K562 (cell line): ENCODE data around the gene ZBTB16. TPM values are rescaled to one million over a fixed set of nuclear protein-coding genes. Genes with fewer than 3 reads are reported as not detected.

Experiments
- ATAC-seq: fragments of 200-7000 bp; cut with Tn5 transposase; 3 replicates; pipeline ENCODE4 v1.9.1; 2020; ENCODE audit warnings: moderate library complexity
- BruUV-seq: library from RNA; stranded (reverse); fragments of 400-500 nt; replicated peaks from 2 replicates; lab custom pipeline; 2021; lab: Mats Ljungman, UMichigan
- CTCF ChIA-PET: fragments of 300-600 bp; formaldehyde crosslinking; extraction: SDS; loops from one replicate; lab custom pipeline; 2021; ENCODE audit warnings: low intra/inter-chr PET ratio; lab: Yijun Ruan, JAX
- POLR2A ChIA-PET: fragments of 300-600, 350-650 bp; sonication (Branson Sonifier 250); formaldehyde crosslinking; extraction: SDS; loops from one replicate; lab custom pipeline; 2021; ENCODE audit warnings: antibody characterized with exemption, inconsistent platforms; lab: Yijun Ruan, JAX
- DNase-seq, 4 experiments: peaks; one replicate each; pipeline versions ENCODE4 v3.0.0 to v3.0.0-alpha.2; 2011 to 2018; ENCODE audit warnings: low spot score in 3 of 4, mixed read lengths in 3 of 4; ENCODE audit errors: extremely low read depth in 1 of 4
- FAIRE-seq: peaks from 2 replicates; lab custom pipeline; 2011; peaks lifted over from hg19 to GRCh38; lab: Jason Lieb, UNC
- H2AFZ ChIP-seq: 2 replicates; pipeline ENCODE4 v1.6.0; 2011; ENCODE audit warnings: low read depth, low read length, control low read depth, inconsistent platforms
- H3K27ac ChIP-seq: fragments of 200-600 bp; 3 replicates; pipeline ENCODE4 v1.8.0; 2011; ENCODE audit warnings: low read depth, mild to moderate bottlenecking, control low read depth, inconsistent platforms, low read length, moderate library complexity, mixed read lengths; ENCODE audit errors: extremely low read depth
- H3K27me3 ChIP-seq, 2 experiments: fragments of 300-600 bp in 1 of 2; 2 replicates in 1 of 2; 3 replicates in 1 of 2; pipeline versions ENCODE4 v1.6.0 to v1.8.0; 2011; ENCODE audit warnings: inconsistent platforms in 2 of 2, low read length in 2 of 2, mild to moderate bottlenecking in 1 of 2, mixed read lengths in 1 of 2, moderate library complexity in 1 of 2; ENCODE audit not compliant: control insufficient read depth in 2 of 2, insufficient read depth in 2 of 2
- H3K36me3 ChIP-seq: fragments of 300-600 bp; 3 replicates; pipeline ENCODE4 v1.8.0; 2011; ENCODE audit warnings: mild to moderate bottlenecking, low read length, inconsistent platforms; ENCODE audit not compliant: control insufficient read depth, insufficient read depth
- H3K4me1 ChIP-seq, 2 experiments: fragments of 200-600 bp in 1 of 2; replicated peaks in 1 of 2; 2 replicates in 1 of 2; 3 replicates in 1 of 2; pipeline versions ENCODE4 v1.5.1 to v1.8.0; 2011; ENCODE audit warnings: inconsistent platforms in 2 of 2, low read length in 2 of 2, mild to moderate bottlenecking in 1 of 2, mixed read lengths in 1 of 2, moderate library complexity in 1 of 2; ENCODE audit not compliant: control insufficient read depth in 2 of 2, insufficient read depth in 2 of 2
- H3K4me2 ChIP-seq: 2 replicates; pipeline ENCODE4 v1.6.1; 2011; ENCODE audit warnings: low read length, control low read depth, inconsistent platforms, mixed read lengths; ENCODE audit not compliant: insufficient read depth
- H3K4me3 ChIP-seq: fragments of 200-600 bp; sonication (generic), shearing (Covaris generic); 2 replicates; pipeline ENCODE4 v1.5.1; 2016; ENCODE audit warnings: control low read depth, inconsistent platforms
- H3K79me2 ChIP-seq: fragments of 200-600 bp; 3 replicates; pipeline ENCODE4 v1.8.0; 2011; ENCODE audit warnings: low read length, inconsistent platforms; ENCODE audit not compliant: control insufficient read depth, insufficient read depth
- H3K9ac ChIP-seq, 2 experiments: 2 replicates each; pipeline versions ENCODE4 v1.6.0 to v1.6.1; 2011; ENCODE audit warnings: low read depth in 2 of 2, low read length in 2 of 2, control low read depth in 1 of 2, inconsistent platforms in 1 of 2, mild to moderate bottlenecking in 1 of 2, mixed read lengths in 1 of 2; ENCODE audit not compliant: insufficient read depth in 1 of 2
- H3K9me1 ChIP-seq: one replicate; pipeline ENCODE4 v1.6.0; 2011; ENCODE audit warnings: inconsistent platforms, mild to moderate bottlenecking, low read length, moderate library complexity; ENCODE audit not compliant: control insufficient read depth, insufficient read depth
- H3K9me3 ChIP-seq: replicated peaks from 2 replicates; pipeline ENCODE4 v1.5.1; 2011; ENCODE audit warnings: low read depth, low read length, inconsistent platforms; ENCODE audit not compliant: control insufficient read depth, insufficient read depth
- H4K20me1 ChIP-seq: replicated peaks from 2 replicates; pipeline ENCODE4 v1.6.1; 2011; ENCODE audit warnings: low read length, inconsistent platforms, mixed read lengths; ENCODE audit not compliant: control insufficient read depth, insufficient read depth
- BCLAF1 ChIP-seq, 2 experiments: fragments of 450-650 bp in 1 of 2; IDR thresholded peaks; 2 replicates each; pipeline ENCODE4 v1.6.1; 2011 to 2017; ENCODE audit warnings: low read depth in 2 of 2, antibody characterized with exemption in 1 of 2, borderline replicate concordance in 1 of 2, low read length in 1 of 2, mild to moderate bottlenecking in 1 of 2, mixed read lengths in 1 of 2; ENCODE audit not compliant: control insufficient read depth in 1 of 2
- BRF2 ChIP-seq: IDR thresholded peaks from 3 replicates; pipeline ENCODE4 v1.6.1; 2011; ENCODE audit warnings: borderline replicate concordance, mild to moderate bottlenecking; ENCODE audit not compliant: insufficient read length, insufficient read depth
- EP300 ChIP-seq: IDR thresholded peaks from 2 replicates; pipeline ENCODE4 v1.6.1; 2012; ENCODE audit warnings: low read length, improper control_type of control experiment
- NONO ChIP-seq, 2 experiments: fragments of 200-400 bp in 1 of 2; fragments of 450-650 bp in 1 of 2; formaldehyde crosslinking in 1 of 2; IDR thresholded peaks; 2 replicates each; pipeline ENCODE4 v1.6.1; 2017; ENCODE audit warnings: low read depth in 2 of 2, mild to moderate bottlenecking in 2 of 2, moderate library complexity in 2 of 2, low read length in 1 of 2
- SMARCC2 ChIP-seq: fragments of 450-650 bp; IDR thresholded peaks from 2 replicates; pipeline ENCODE4 v1.6.1; 2017; ENCODE audit warnings: antibody characterized with exemption, moderate library complexity, mild to moderate bottlenecking, low read depth
- SREBF2 ChIP-seq: sonication (generic); formaldehyde crosslinking; IDR thresholded peaks from 2 replicates; pipeline ENCODE4 v1.4.0; 2020; ENCODE audit warnings: mild to moderate bottlenecking, missing genetic modification reagents
- SRF ChIP-seq, 2 experiments: fragments of 250-450, 450-650 bp in 1 of 2; sonication (Bioruptor Pico) in 1 of 2; sonication (generic) in 1 of 2; formaldehyde crosslinking; IDR thresholded peaks; 2 replicates each; pipeline versions ENCODE4 v1.5.0 to v1.5.1; 2020 to 2022; ENCODE audit warnings: mild to moderate bottlenecking in 1 of 2, missing genetic modification reagents in 1 of 2
- TARDBP ChIP-seq: fragments of 450-650 bp; IDR thresholded peaks from 2 replicates; pipeline ENCODE4 v1.6.1; 2016
- TBL1XR1 ChIP-seq, 2 experiments: IDR thresholded peaks; 2 replicates each; pipeline ENCODE4 v1.6.1; 2012; ENCODE audit warnings: improper control_type of control experiment in 2 of 2, low read length in 2 of 2, mild to moderate bottlenecking in 1 of 2
- ZBTB1 ChIP-seq: sonication (generic); formaldehyde crosslinking; IDR thresholded peaks from 2 replicates; pipeline ENCODE4 v1.8.1; 2023; ENCODE audit warnings: missing genetic modification reagents, low read depth, mild to moderate bottlenecking, borderline replicate concordance
- ZMIZ1 ChIP-seq, 2 experiments: fragments of 150-350 bp in 1 of 2; IDR thresholded peaks; 2 replicates each; pipeline ENCODE4 v1.6.1; 2012 to 2016; ENCODE audit warnings: low read depth in 2 of 2, low read length in 2 of 2, mild to moderate bottlenecking in 1 of 2, moderate library complexity in 1 of 2
- ZNF143 ChIP-seq: sonication (generic); formaldehyde crosslinking; IDR thresholded peaks from 2 replicates; pipeline ENCODE4 v1.9.0; 2022; ENCODE audit warnings: mild to moderate bottlenecking, missing genetic modification reagents
- ZNF561 ChIP-seq: fragments of 450-650 bp; formaldehyde crosslinking; conservative IDR thresholded peaks from 2 replicates; pipeline ENCODE4 v1.4.0; 2020; ENCODE audit warnings: mild to moderate bottlenecking, moderate library complexity
- ZNF668 ChIP-seq: fragments of 250-450 bp; sonication (Bioruptor Pico); IDR thresholded peaks from 2 replicates; pipeline ENCODE4 v1.8.0; 2022; ENCODE audit warnings: mild to moderate bottlenecking, inconsistent platforms
- ZNF696 ChIP-seq: fragments of 250-450 bp; sonication (Bioruptor Pico); conservative IDR thresholded peaks from 2 replicates; pipeline ENCODE4 v1.4.0; 2020; ENCODE audit warnings: mild to moderate bottlenecking, moderate library complexity
- WGBS: fragments of 100-300 bp; shearing (Covaris generic); methylation state at CpG from one replicate; pipeline ENCODE4 v1.1.6; 2016; ENCODE audit warnings: low coverage, mixed read lengths; ENCODE audit not compliant: insufficient coverage; ENCODE audit errors: missing lambda C conversion rate; 5-methylcytosine and 5-hydroxymethylcytosine counted together
- in situ Hi-C: fragments of 300-500 bp; cut with MboI; formaldehyde crosslinking; loops from 4 replicates; pipeline ENCODE4 v1.15.0; 2018; ENCODE audit warnings: inconsistent platforms, mixed read lengths
- intact Hi-C: fragments of 100-400 bp; cut with micrococcal nuclease; formaldehyde crosslinking; loops from 2 replicates; pipeline ENCODE4 v1.14.2; 2022
- polyA plus RNA-seq, 8 experiments: library from polyadenylated mRNA; depleted of rRNA in 4 of 8; stranded (reverse) in 5 of 8; unstranded in 3 of 8; fragments of >200 nt; fragmentation: Nextera tagmentation in 2 of 8; fragmentation: Illumina TruSeq in 1 of 8; extraction: Ambion mirVana in 2 of 8; extraction: Trizol in 1 of 8; gene quantifications; 2 replicates each; pipeline versions ENCODE4 v1.2.1 to v1.2.3, GENCODE V29; 2011 to 2014; ENCODE audit warnings: inconsistent platforms in 1 of 8, missing spikeins in 1 of 8
- total RNA-seq, 7 experiments: library from RNA; depleted of rRNA in 6 of 7; stranded (reverse); fragments of >200 nt in 6 of 7; fragmentation: Illumina TruSeq in 2 of 7; extraction: Trizol in 2 of 7; gene quantifications; 2 replicates each; pipeline versions ENCODE4 v1.2.1 to v1.2.3, GENCODE V29; 2011 to 2021; ENCODE audit warnings: low replicate concordance in 1 of 7

The ZBTB16 gene
- total and polyA plus RNA-seq, 9 of the 15 experiments (the other 6 are each of a cell fraction or from before 2014, with no cell fraction given) = 0.06 to 0.40 (median 0.24) TPM; not detected in 4

- WGBS = 28% methylated on average over 4 of the region's 4 CpGs
- DNase-seq = no peak
- Histone ChIP-seq H4K20me1 (no peaks in the 10 kb centered on the region; the same call in 1 of the 2 replicates), H3K4me2 (no peak overlapping the region), H2AFZ (no peak overlapping the region), H3K9me3 (no peaks in the 10 kb centered on the region), H3K79me2 (no peaks in the 10 kb centered on the region), H3K9me1 (no peaks in the 10 kb centered on the region), H3K36me3 (no peaks in the 10 kb centered on the region), H3K27me3 (peaks cover 23 to 51% of the 10 kb centered on the region in 2 experiments), H3K4me1 (peaks cover 7 to 26% of the 10 kb centered on the region in 2 experiments; a peak in 4 of 5 replicates), H3K9ac (no peak overlapping the region), H3K27ac (no peak overlapping the region), H3K4me3 (no peak overlapping the region)
- POLR2A ChIA-PET = no interaction called here
- in situ Hi-C loops = no loop called here
- no peak for ATAC-seq
- intact Hi-C loops = no loop called here
- CTCF ChIA-PET = no interaction called here
- BruUV-seq = no TSS peak
- no peak for FAIRE-seq
- TF ChIP-seq NONO (IDR thresholded peaks at IDR 0.05; ENCODE audit: low read depth in 2 of 2, low read length in 1 of 2) = no peak
- no peak for TF ChIP-seq ZBTB1
- no peak for TF ChIP-seq TARDBP
- no peak for TF ChIP-seq ZNF143 (CRISPR knock-in tag)
- TF ChIP-seq TBL1XR1 (IDR thresholded peaks at IDR 0.05; ENCODE audit: low read length in 2 of 2) = no peak
- no peak for TF ChIP-seq BRF2
- TF ChIP-seq ZMIZ1 (IDR thresholded peaks at IDR 0.05; ENCODE audit: low read depth in 2 of 2, low read length in 2 of 2) = no peak
- no peak for TF ChIP-seq SREBF2 (CRISPR knock-in tag)
- TF ChIP-seq SRF (CRISPR knock-in tag; IDR thresholded peaks at IDR 0.05) = no peak
- TF ChIP-seq ZNF696 (CRISPR knock-in tag) = no peak
- TF ChIP-seq EP300 = no peak
- TF ChIP-seq BCLAF1 (IDR thresholded peaks at IDR 0.05; ENCODE audit: borderline replicate concordance in 1 of 2, control insufficient read depth in 1 of 2, low read depth in 2 of 2, low read length in 1 of 2) = no peak
- TF ChIP-seq ZNF668 (CRISPR knock-in tag) = no peak
- no peak for TF ChIP-seq ZNF561 (CRISPR knock-in tag)
- no peak for TF ChIP-seq SMARCC2
Observed at GRCh38 chr11:114078423-114078822, 18.9 kb downstream of the ZBTB16 start.
